Midbrain (tissue), 1 donor: ENCODE measurements around the gene STRN4.

Experiments used
- DNase-seq: peaks from one replicate; lab custom pipeline; 2025; lab: John Stamatoyannopoulos, UW

The STRN4 gene

GRCh38 chr19:46674416-46675178 lies 71.7 kb downstream of the STRN4 start:
- DNase-seq: no peak

DNA sequence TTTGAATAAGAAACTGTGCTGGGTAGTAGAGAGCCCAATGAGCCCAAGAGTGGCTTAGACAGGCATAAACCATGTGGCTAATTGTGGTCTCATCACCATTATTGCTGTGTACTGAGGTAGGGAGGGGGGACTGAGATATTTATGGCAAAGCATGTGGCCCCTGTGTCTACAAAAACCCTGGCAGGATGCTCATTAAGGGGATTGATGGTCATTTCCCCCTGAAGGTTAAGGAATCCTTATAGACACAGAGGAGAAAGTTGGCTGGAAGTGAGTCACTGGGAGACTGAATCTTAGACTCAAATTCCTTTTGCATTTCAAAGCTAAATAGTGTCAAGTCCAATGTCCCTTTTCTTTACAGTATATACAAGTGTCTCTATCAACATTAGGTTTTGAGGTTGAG lies 75.4 kb downstream of the STRN4 start:
- DNase-seq: no peak
